Measurements from ENCODE around the gene SUN5. TPM values are rescaled to one million over a fixed set of nuclear protein-coding genes. Genes with fewer than 3 reads are reported as not detected.

The SUN5 gene
- total and polyA plus RNA-seq, 7 donors, result not detected

DNA sequence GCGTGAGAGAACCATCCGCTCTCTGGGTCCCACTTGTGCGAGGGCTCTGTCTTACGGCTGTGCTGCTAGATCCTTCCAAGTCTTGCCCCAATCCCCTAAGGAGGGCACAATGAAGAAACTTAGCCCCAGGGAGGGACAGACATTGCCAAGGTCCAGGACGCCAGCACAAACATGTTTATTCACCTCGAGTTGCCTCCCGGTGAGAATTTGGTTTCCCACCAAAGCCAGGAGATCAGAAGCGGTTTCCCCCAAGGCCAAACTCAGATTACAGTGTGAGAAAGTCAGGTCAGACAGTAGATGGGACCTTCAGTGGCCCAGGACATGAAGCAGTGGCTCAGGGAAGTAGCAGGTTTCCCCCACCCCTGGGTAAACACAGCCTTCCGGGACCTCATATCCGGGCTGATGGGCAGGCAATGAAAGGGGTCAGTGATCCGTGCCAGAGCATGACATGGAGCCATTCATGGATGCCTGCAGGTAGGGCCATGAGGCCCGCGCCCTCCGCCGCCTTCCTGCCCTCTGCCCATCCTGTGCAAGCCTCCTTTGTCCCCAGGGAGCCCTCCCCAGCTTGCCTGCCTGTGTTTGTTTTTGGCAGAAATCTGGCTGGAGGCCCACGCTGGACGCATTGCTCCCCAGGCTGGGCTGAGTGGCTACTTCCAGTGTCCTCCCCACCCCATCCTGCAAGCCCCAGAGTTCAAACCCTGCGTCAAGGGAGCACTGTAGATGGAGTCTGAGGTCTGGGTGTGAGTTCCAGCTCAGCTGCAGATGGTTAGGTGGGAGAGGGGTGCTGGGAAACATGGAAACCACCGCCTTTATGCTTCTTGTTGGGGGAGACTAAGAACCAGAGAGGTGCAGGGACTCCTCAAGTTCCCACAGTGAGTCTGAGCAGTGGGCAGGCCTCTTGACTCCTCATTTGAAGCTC, 5.2 kb upstream of the SUN5 start:
- TF ChIP-seq, protein P1, sequence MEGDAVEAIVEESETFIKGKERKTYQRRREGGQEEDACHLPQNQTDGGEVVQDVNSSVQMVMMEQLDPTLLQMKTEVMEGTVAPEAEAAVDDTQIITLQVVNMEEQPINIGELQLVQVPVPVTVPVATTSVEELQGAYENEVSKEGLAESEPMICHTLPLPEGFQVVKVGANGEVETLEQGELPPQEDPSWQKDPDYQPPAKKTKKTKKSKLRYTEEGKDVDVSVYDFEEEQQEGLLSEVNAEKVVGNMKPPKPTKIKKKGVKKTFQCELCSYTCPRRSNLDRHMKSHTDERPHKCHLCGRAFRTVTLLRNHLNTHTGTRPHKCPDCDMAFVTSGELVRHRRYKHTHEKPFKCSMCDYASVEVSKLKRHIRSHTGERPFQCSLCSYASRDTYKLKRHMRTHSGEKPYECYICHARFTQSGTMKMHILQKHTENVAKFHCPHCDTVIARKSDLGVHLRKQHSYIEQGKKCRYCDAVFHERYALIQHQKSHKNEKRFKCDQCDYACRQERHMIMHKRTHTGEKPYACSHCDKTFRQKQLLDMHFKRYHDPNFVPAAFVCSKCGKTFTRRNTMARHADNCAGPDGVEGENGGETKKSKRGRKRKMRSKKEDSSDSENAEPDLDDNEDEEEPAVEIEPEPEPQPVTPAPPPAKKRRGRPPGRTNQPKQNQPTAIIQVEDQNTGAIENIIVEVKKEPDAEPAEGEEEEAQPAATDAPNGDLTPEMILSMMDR (IDR thresholded peaks at IDR 0.05), result no peak
- TF ChIP-seq POLR2AphosphoS5 (IDR thresholded peaks at IDR 0.05), result no peak
- no peak for TF ChIP-seq EP300 (IDR thresholded peaks at IDR 0.05)
- no peak for TF ChIP-seq POLR2A (IDR thresholded peaks at IDR 0.05)
- H3K27me3 ChIP-seq, result no peaks in the 10 kb centered on the region
- H3K9me3 ChIP-seq, result no peaks in the 10 kb centered on the region
- H3K36me3 ChIP-seq, result no peaks in the 10 kb centered on the region
- no peak for DNase-seq
- intact Hi-C loops (cut with DNase I), result no loop called here
- whole genome bisulfite sequencing, 2 donors, result 43 to 70% methylated on average over 19 of the region's 19 CpGs
- H3K27ac ChIP-seq, result no peak overlapping the region
- H3K4me1 ChIP-seq, result no peaks in the 10 kb centered on the region
- H3K4me3 ChIP-seq, result no peak overlapping the region

DNA sequence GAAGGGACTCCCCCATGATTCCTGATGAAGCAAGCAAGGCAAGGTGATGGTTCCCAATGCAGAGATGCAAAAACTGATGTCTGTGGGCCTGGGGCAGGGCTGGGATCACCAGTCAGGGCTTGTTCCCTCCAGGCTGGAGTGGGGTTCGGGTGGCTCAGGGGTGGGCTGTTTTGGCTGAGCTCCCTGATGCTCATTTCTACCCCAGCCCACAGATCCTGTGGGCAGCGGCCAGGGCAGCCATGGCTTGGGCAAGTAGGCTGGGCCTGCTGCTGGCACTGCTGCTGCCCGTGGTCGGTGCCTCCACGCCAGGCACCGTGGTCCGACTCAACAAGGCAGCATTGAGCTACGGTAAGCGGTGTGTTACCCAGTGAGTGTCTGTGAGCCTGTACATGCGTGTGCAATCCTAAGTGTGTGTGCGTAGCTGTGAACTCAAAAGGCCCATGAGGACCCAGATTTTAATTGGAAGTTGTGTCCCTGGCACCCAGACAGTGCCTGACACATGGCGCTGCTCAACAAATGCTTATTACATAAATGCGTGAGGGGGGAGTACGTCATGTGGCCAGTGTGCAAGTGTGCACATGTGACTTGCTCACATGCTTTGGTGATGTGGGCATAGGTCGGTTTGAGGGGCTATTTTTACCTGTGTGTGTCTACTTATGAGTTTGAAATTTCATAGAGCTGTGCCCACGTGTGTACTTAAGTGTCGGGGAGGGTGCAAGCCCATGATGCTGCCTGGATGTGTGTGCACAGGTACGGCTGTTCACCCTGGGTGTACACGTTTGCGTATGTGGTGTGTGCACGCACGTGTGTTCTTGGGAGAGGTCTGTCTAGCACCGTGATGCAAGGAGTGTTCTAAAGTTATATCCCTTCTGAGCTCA, 4.3 kb upstream of the SUN5 start:
- TF ChIP-seq, protein P1 (IDR thresholded peaks at IDR 0.05), result no peak
- TF ChIP-seq POLR2A (IDR thresholded peaks at IDR 0.05), result no peak
- no peak for TF ChIP-seq POLR2AphosphoS5 (IDR thresholded peaks at IDR 0.05)
- TF ChIP-seq EP300 (IDR thresholded peaks at IDR 0.05), result no peak
- Histone ChIP-seq H3K27ac (no peak overlapping the region), H3K4me3 (no peak overlapping the region), H3K36me3 (no peaks in the 10 kb centered on the region), H3K9me3 (no peaks in the 10 kb centered on the region), H3K27me3 (no peaks in the 10 kb centered on the region), H3K4me1 (no peaks in the 10 kb centered on the region)
- intact Hi-C loops (cut with DNase I), result no loop called here
- no peak for DNase-seq
- WGBS, 2 donors, result 79 to 88% methylated on average over 23 of the region's 23 CpGs

DNA sequence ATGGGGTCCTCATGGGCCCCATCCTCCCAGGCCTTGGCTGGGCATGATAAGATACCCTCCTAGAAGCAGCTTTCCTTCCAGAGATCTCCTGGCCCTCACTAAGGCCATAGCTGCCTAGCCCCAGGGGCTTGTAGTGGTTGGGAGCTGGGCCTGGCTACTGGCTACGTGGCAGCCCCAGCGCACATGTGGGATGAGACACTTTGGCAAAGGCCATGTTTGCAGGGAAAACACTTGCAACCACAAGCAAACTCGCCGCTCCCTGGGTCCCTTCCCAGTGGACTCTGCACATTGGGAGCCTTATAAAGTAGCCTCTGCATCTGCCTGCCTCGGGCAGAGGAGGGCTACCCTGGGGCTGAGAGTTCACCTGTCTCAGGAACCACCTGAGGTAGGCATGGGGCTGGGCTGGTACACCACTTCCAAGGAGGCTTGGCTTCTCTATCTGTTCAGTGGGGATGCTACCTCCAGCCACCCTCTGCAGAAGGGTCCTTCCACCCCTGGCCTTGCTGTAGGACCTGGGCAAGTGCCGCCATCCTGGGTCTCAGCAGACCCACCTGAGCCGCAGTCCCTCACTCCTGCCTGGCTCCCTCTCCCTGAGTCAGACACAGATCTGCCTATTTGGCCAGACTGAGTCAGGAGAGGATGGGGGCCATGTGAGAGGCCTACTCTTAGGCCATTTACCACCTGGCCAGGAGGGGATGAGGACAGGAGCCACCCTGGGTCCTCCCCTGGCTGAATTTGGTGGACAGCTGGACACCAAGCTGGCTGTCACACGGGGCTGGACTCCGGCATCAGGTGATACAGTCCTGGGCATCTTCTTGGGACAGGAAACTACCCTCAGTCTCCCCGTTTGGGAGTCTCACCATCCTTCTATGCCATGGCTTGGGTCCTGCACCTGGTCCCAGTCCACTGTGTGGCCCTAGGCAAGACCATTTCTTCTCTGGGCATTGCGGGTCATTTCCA, 3.4 kb upstream of the SUN5 start, which contains the start of gene BPIFB2:
Gene BPIFB2, plus strand, starts transcription at position 329 of the 960 bp plus-strand sequence. CDS start 871 bp downstream, outside the sequence.
- TF ChIP-seq POLR2A (IDR thresholded peaks at IDR 0.05), result no peak
- Histone ChIP-seq H3K9me3 (no peaks in the 10 kb centered on the region), H3K27ac (no peak within 1 kb of the TSS), H3K36me3 (no peaks in the 10 kb centered on the region), H3K4me1 (no peaks in the 10 kb centered on the region), H3K27me3 (no peaks in the 10 kb centered on the region), H3K4me3 (no peak within 1 kb of the TSS)
- intact Hi-C loops (cut with DNase I), result no loop called here
- WGBS, 2 donors, result 74 to 85% methylated on average over 11 of the region's 11 CpGs
- DNase-seq, result no peak

DNA sequence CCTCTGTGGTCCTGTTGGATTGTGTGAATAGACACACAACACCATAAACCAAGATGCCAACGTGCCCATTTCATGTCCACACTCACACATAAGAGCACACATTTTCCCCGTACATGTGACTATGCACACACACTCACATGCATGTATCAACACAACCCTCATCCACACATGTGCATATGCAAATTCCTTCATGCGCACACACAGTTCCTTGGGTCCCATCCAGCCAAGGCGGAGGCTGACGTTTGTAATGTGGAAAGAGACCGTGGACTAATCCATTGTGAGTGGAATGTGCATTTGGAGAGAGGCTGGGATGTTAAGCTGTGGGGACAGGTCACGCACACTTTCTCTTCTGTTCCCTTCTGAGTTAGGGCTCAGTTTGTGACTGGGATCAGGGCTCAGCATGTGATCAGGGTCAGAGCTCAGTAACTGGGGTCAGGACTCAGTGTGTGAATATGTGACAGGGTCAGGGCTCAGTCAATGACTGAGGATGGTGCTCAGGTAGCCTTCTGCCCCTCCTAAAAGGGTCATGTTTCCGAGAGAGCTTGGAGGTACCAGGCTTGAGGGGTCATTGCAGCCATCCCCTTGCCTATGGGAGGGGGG, 2.6 kb upstream of the SUN5 start:
- H3K9me3 ChIP-seq, result no peaks in the 10 kb centered on the region
- no peaks in the 10 kb centered on the region for H3K36me3 ChIP-seq
- no peak overlapping the region for H3K27ac ChIP-seq
- H3K4me3 ChIP-seq, result no peak overlapping the region
- intact Hi-C loops (cut with DNase I), result no loop called here
- DNase-seq, result no peak
- H3K4me1 ChIP-seq, result no peaks in the 10 kb centered on the region
- TF ChIP-seq EP300 (IDR thresholded peaks at IDR 0.05), result no peak
- TF ChIP-seq POLR2AphosphoS5 (IDR thresholded peaks at IDR 0.05), result no peak
- TF ChIP-seq POLR2A (IDR thresholded peaks at IDR 0.05), result no peak
- TF ChIP-seq, protein P1 (IDR thresholded peaks at IDR 0.05), result no peak
- H3K27me3 ChIP-seq, result no peaks in the 10 kb centered on the region
- 75 to 90% methylated on average over 8 of the region's 8 CpGs for WGBS, 2 donors

Data from sigmoid colon (tissue), 7 donors.